H9 (cell line): ENCODE results near the gene KMT5B. TPM values are rescaled to one million over a fixed set of nuclear protein-coding genes. Genes with fewer than 3 reads are reported as not detected.

ENCODE experiments used
- DNase-seq: peaks from one replicate; pipeline ENCODE4 v3.0.0-alpha.2; 2017
- H2AFZ ChIP-seq: one replicate; pipeline ENCODE4 v1.6.1; 2013; ENCODE audit warnings: mild to moderate bottlenecking, low read length, control low read depth, moderate library complexity
- H2AK5ac ChIP-seq: 2 replicates; pipeline ENCODE4 v1.6.1; 2013; ENCODE audit warnings: low read length, control low read depth, mixed read lengths; ENCODE audit not compliant: insufficient read length
- H2BK120ac ChIP-seq: one replicate; pipeline ENCODE4 v1.6.1; 2013; ENCODE audit warnings: low read depth, mild to moderate bottlenecking, low read length, control low read depth, inconsistent platforms; ENCODE audit not compliant: poor library complexity, severe bottlenecking
- H2BK12ac ChIP-seq: 2 replicates; pipeline ENCODE4 v1.6.1; 2013; ENCODE audit warnings: low read length, control low read depth, mixed read lengths, low read depth; ENCODE audit not compliant: insufficient read length
- H2BK15ac ChIP-seq: 2 replicates; pipeline ENCODE4 v1.6.1; 2013; ENCODE audit warnings: low read depth, low read length, control low read depth
- H2BK20ac ChIP-seq: one replicate; pipeline ENCODE4 v1.6.1; 2013; ENCODE audit warnings: low read depth, mild to moderate bottlenecking, low read length, control low read depth, inconsistent platforms; ENCODE audit not compliant: poor library complexity, severe bottlenecking
- H2BK5ac ChIP-seq: 2 replicates; pipeline ENCODE4 v1.6.1; 2013; ENCODE audit warnings: low read length, control low read depth, mixed read lengths; ENCODE audit not compliant: insufficient read length
- H3K14ac ChIP-seq: 2 replicates; pipeline ENCODE4 v1.6.1; 2013; ENCODE audit warnings: low read length, control low read depth; ENCODE audit not compliant: insufficient read depth
- H3K18ac ChIP-seq: 2 replicates; pipeline ENCODE4 v1.6.1; 2013; ENCODE audit warnings: low read depth, mild to moderate bottlenecking, mixed read lengths, low read length, control low read depth; ENCODE audit not compliant: insufficient read length
- H3K23ac ChIP-seq: 2 replicates; pipeline ENCODE4 v1.6.1; 2013; ENCODE audit warnings: low read length, control low read depth, mixed read lengths, low read depth; ENCODE audit not compliant: insufficient read length
- H3K23me2 ChIP-seq: 2 replicates; pipeline ENCODE4 v1.6.1; 2013; ENCODE audit warnings: low read depth, mild to moderate bottlenecking, mixed read lengths, low read length, control low read depth; ENCODE audit not compliant: insufficient read length, poor library complexity, severe bottlenecking
- H3K27ac ChIP-seq: 2 replicates; pipeline ENCODE4 v1.5.1; 2013; ENCODE audit warnings: low read length, control low read depth, mixed read lengths, low read depth; ENCODE audit not compliant: insufficient read length
- H3K27me3 ChIP-seq: 2 replicates; pipeline ENCODE4 v1.6.1; 2013; ENCODE audit warnings: low read length, control low read depth, inconsistent platforms; ENCODE audit not compliant: insufficient read depth
- H3K4ac ChIP-seq: 2 replicates; pipeline ENCODE4 v1.6.1; 2013; ENCODE audit warnings: low read depth, mild to moderate bottlenecking, control low read depth, inconsistent platforms, low read length, moderate library complexity
- H3K4me1 ChIP-seq: 2 replicates; pipeline ENCODE4 v1.6.1; 2013; ENCODE audit warnings: low read length, control low read depth, inconsistent platforms; ENCODE audit not compliant: insufficient read depth
- H3K4me2 ChIP-seq: 2 replicates; pipeline ENCODE4 v1.6.1; 2013; ENCODE audit warnings: low read length, control low read depth, mixed read lengths; ENCODE audit not compliant: insufficient read length, insufficient read depth
- H3K56ac ChIP-seq: 2 replicates; pipeline ENCODE4 v1.6.1; 2013; ENCODE audit warnings: low read depth, mild to moderate bottlenecking, mixed read lengths, low read length, control low read depth; ENCODE audit not compliant: insufficient read length
- H3K79me1 ChIP-seq: 2 replicates; pipeline ENCODE4 v1.6.1; 2013; ENCODE audit warnings: low read depth, mild to moderate bottlenecking, moderate library complexity, low read length, control low read depth, inconsistent platforms; ENCODE audit not compliant: insufficient read depth, poor library complexity, severe bottlenecking
- H3K79me2 ChIP-seq: 2 replicates; pipeline ENCODE4 v1.6.1; 2013; ENCODE audit warnings: low read length, control low read depth, inconsistent platforms; ENCODE audit not compliant: insufficient read depth
- H3K9ac ChIP-seq: 2 replicates; pipeline ENCODE4 v1.6.1; 2013; ENCODE audit warnings: low read length, control low read depth, mixed read lengths; ENCODE audit not compliant: insufficient read length; ENCODE audit errors: extremely low read depth
- H3K9me3 ChIP-seq: one replicate; pipeline ENCODE4 v1.6.1; 2013; ENCODE audit warnings: low read depth, low read length, inconsistent platforms; ENCODE audit not compliant: control insufficient read depth
- H3T11ph ChIP-seq: one replicate; pipeline ENCODE4 v1.6.1; 2013; ENCODE audit warnings: mild to moderate bottlenecking, low read length, control low read depth, inconsistent platforms
- H4K20me1 ChIP-seq: one replicate; pipeline ENCODE4 v1.6.1; 2013; ENCODE audit not compliant: control insufficient read depth, insufficient read length, insufficient read depth
- H4K5ac ChIP-seq: 2 replicates; pipeline ENCODE4 v1.6.1; 2013; ENCODE audit warnings: low read depth, mild to moderate bottlenecking, mixed read lengths, low read length, control low read depth; ENCODE audit not compliant: insufficient read length
- H4K8ac ChIP-seq: replicated peaks from 2 replicates; pipeline ENCODE4 v1.6.1; 2013; ENCODE audit warnings: low read length, control low read depth, mixed read lengths, low read depth; ENCODE audit not compliant: insufficient read length
- H4K91ac ChIP-seq: 2 replicates; pipeline ENCODE4 v1.6.1; 2013; ENCODE audit warnings: low read depth, mild to moderate bottlenecking, moderate library complexity, mixed read lengths, low read length, control low read depth; ENCODE audit not compliant: insufficient read length
- H3K27ac Mint-ChIP-seq, 3 experiments: 2 replicates in 2 of 3; 3 replicates in 1 of 3; pipeline ENCODE4 v1.8.0; 2020 to 2021; ENCODE audit warnings: mixed read lengths in 3 of 3, mild to moderate bottlenecking in 1 of 3, moderate library complexity in 1 of 3
- H3K27me3 Mint-ChIP-seq: 2 replicates; pipeline ENCODE4 v1.8.0; 2021; ENCODE audit warnings: low read depth, mild to moderate bottlenecking, moderate library complexity, mixed read lengths
- H3K36me3 Mint-ChIP-seq, 3 experiments: 2 replicates in 2 of 3; 3 replicates in 1 of 3; pipeline ENCODE4 v1.8.0; 2020 to 2021; ENCODE audit warnings: low read depth in 3 of 3, mixed read lengths in 3 of 3; ENCODE audit not compliant: insufficient read depth in 1 of 3
- H3K4me1 Mint-ChIP-seq, 2 experiments: 2 replicates each; pipeline ENCODE4 v1.8.0; 2020; ENCODE audit warnings: mixed read lengths in 2 of 2
- H3K4me3 Mint-ChIP-seq, 2 experiments: 2 replicates in 1 of 2; 3 replicates in 1 of 2; pipeline ENCODE4 v1.8.0; 2020 to 2021; ENCODE audit warnings: mild to moderate bottlenecking in 2 of 2, mixed read lengths in 2 of 2, moderate library complexity in 1 of 2
- H3K9me3 Mint-ChIP-seq, 2 experiments: 2 replicates in 1 of 2; 3 replicates in 1 of 2; pipeline ENCODE4 v1.8.0; 2020; ENCODE audit warnings: mild to moderate bottlenecking in 2 of 2, mixed read lengths in 2 of 2, moderate library complexity in 1 of 2
- WGBS: extraction: QIAGEN DNeasy Blood & Tissue Kit; methylation state at CpG from one replicate; pipeline ENCODE4 v1.1.7; 2013; ENCODE audit warnings: missing lambda C conversion rate, low lambda C conversion rate, mixed read lengths; ENCODE audit not compliant: insufficient read length; ENCODE audit errors: extremely low coverage; 5-methylcytosine and 5-hydroxymethylcytosine counted together
- total RNA-seq: library from RNA; stranded (reverse); gene quantifications from 2 replicates; pipeline ENCODE4 v1.2.1, GENCODE V29; 2021
- TF ChIP-seq, protein P1 (sequence below): fragments of 200-600 bp; sonication (generic); conservative IDR thresholded peaks from 3 replicates; pipeline ENCODE4 v1.8.0; 2021; ENCODE audit warnings: antibody characterized with exemption, mild to moderate bottlenecking

Gene KMT5B
- total RNA-seq, 1 experiment from 2014 or later: 61.6 TPM

DNA sequence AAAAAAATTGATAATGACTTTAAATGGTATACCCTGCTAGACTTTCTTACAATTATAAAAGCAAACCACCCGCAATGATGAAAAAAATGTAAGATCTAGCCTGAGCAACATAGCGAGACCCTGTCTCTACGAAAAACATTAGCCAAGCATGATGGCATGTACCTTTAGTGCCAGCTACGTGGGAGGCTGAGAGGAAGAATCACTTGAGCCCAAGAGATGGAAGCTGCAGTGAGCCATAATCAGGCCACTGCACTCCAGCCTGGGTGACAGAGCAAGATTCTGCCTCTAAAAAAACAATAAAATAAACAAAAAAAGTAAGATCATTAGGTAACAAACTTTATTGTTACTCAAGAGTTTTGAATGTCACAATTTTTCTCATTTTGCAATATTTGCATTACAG lies 39.2 kb downstream of the KMT5B start:
- TF ChIP-seq, protein P1, sequence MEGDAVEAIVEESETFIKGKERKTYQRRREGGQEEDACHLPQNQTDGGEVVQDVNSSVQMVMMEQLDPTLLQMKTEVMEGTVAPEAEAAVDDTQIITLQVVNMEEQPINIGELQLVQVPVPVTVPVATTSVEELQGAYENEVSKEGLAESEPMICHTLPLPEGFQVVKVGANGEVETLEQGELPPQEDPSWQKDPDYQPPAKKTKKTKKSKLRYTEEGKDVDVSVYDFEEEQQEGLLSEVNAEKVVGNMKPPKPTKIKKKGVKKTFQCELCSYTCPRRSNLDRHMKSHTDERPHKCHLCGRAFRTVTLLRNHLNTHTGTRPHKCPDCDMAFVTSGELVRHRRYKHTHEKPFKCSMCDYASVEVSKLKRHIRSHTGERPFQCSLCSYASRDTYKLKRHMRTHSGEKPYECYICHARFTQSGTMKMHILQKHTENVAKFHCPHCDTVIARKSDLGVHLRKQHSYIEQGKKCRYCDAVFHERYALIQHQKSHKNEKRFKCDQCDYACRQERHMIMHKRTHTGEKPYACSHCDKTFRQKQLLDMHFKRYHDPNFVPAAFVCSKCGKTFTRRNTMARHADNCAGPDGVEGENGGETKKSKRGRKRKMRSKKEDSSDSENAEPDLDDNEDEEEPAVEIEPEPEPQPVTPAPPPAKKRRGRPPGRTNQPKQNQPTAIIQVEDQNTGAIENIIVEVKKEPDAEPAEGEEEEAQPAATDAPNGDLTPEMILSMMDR: no peak
- no peak overlapping the region for H3K4ac ChIP-seq
- H3K27ac Mint-ChIP-seq: no peak overlapping the region
- H4K8ac ChIP-seq: no peak overlapping the region
- H2AFZ ChIP-seq: no peak overlapping the region
- H3K9me3 ChIP-seq: no peaks in the 10 kb centered on the region
- H3K27me3 Mint-ChIP-seq: no peaks in the 10 kb centered on the region
- H3K4me3 Mint-ChIP-seq: no peak overlapping the region
- no peaks in the 10 kb centered on the region for H3K27me3 ChIP-seq
- no peaks in the 10 kb centered on the region for H3K23me2 ChIP-seq
- H3K56ac ChIP-seq: no peak overlapping the region
- no peak overlapping the region for H4K5ac ChIP-seq
- no peak overlapping the region for H3K27ac ChIP-seq
- H2BK20ac ChIP-seq: no peak overlapping the region
- H2BK5ac ChIP-seq: no peak overlapping the region
- H3K14ac ChIP-seq: no peak overlapping the region
- no peak overlapping the region for H3T11ph ChIP-seq
- no peaks in the 10 kb centered on the region for H3K4me1 Mint-ChIP-seq
- no CpG with 5 or more reads among the region's 4 CpGs for WGBS
- no peaks in the 10 kb centered on the region for H3K4me1 ChIP-seq
- no peak for DNase-seq
- no peak overlapping the region for H2BK12ac ChIP-seq
- H2BK15ac ChIP-seq: no peak overlapping the region
- H2BK120ac ChIP-seq: no peak overlapping the region
- no peak overlapping the region for H3K9ac ChIP-seq
- H3K18ac ChIP-seq: no peak overlapping the region
- H2AK5ac ChIP-seq: no peak overlapping the region
- H3K36me3 Mint-ChIP-seq: peaks cover 18 to 87% (median 72%) of the 10 kb centered on the region in 3 experiments; a peak in 6 of 7 replicates
- H3K79me2 ChIP-seq: no peaks in the 10 kb centered on the region
- no peak overlapping the region for H4K91ac ChIP-seq
- H3K4me2 ChIP-seq: no peak overlapping the region
- H3K79me1 ChIP-seq: no peaks in the 10 kb centered on the region
- no peak overlapping the region for H3K23ac ChIP-seq
- no peaks in the 10 kb centered on the region for H4K20me1 ChIP-seq
- no peaks in the 10 kb centered on the region for H3K9me3 Mint-ChIP-seq
